Peyer's patch (tissue), 4 donors: ENCODE results near the gene PSMB11. TPM values are rescaled to one million over a fixed set of nuclear protein-coding genes. Genes with fewer than 3 reads are reported as not detected.
A peak's percentile ranks its signal among the peaks of the same experiment; 100 is the strongest.
"Not testable (repeated sequence)": the region's sequence is repeated elsewhere in the genome, so short reads cannot be mapped to it uniquely, and the experiment has no call there.

Source experiments
- DNase-seq, 3 donors: peaks; one replicate each; pipeline ENCODE4 v3.0.0-alpha.2; 2017 to 2019
- H3K27ac ChIP-seq, 4 donors: fragments of 200-600 bp; sonication (generic); one replicate each; pipeline ENCODE4 v1.5.1; 2016 to 2019
- H3K27me3 ChIP-seq, 2 donors: fragments of 200-600 bp; sonication (generic); one replicate each; pipeline ENCODE4 v1.5.1; 2019
- H3K36me3 ChIP-seq, 3 donors: fragments of 200-600 bp; sonication (generic); one replicate each; pipeline ENCODE4 v1.5.1; 2016 to 2019
- H3K4me1 ChIP-seq, 4 donors: fragments of 200-600 bp; sonication (generic); one replicate each; pipeline ENCODE4 v1.5.1; 2016 to 2019
- H3K4me3 ChIP-seq, 4 donors: fragments of 200-600 bp; sonication (generic); 1 replicate in 3 of 4; 2 replicates in 1 of 4; pipeline ENCODE4 v1.5.1; 2016 to 2019; ENCODE audit warnings: mild to moderate bottlenecking in 1 of 4
- H3K9me3 ChIP-seq, 4 donors: fragments of 200-600 bp; sonication (generic); one replicate each; pipeline ENCODE4 v1.5.1; 2016 to 2019; ENCODE audit warnings: mild to moderate bottlenecking in 1 of 4
- CTCF ChIP-seq, 6 experiments: fragments of 450-650 bp in 4 of 6; fragments of 200-600 bp in 2 of 6; sonication (generic) in 1 of 6; IDR thresholded peaks; one replicate each; pipeline ENCODE4 v1.5.1; 2017 to 2019; ENCODE audit warnings: antibody characterized with exemption in 6 of 6, mild to moderate bottlenecking in 3 of 6, moderate library complexity in 1 of 6
- POLR2A ChIP-seq, 2 donors: fragments of 450-650 bp; IDR thresholded peaks; one replicate each; pipeline ENCODE4 v1.5.1; 2017; ENCODE audit warnings: antibody characterized with exemption in 2 of 2, mild to moderate bottlenecking in 2 of 2, moderate library complexity in 2 of 2
- total RNA-seq, 4 donors: library from RNA; depleted of rRNA; stranded (reverse); fragments of >200 nt; gene quantifications; one replicate each; pipeline ENCODE4 v1.1.0, GENCODE V29; 2016

PSMB11 gene
- total RNA-seq, 4 donors from 2014 or later: not detected

GRCh38 chr14:23009939-23010726 lies 31.9 kb upstream of the PSMB11 start, which contains the start of gene C14orf93:
C14orf93 (minus strand) TSS chr14:23010143; CDS start chr14:22999023, 11,120 bp downstream.
- TF ChIP-seq CTCF (IDR thresholded peaks at IDR 0.05) (no peak), POLR2A (IDR thresholded peaks at IDR 0.05) (no peak)
- peak within 1 kb of the TSS; percentile 69 to 85 (median 78) for H3K27ac ChIP-seq
- no peaks in the 10 kb centered on the region for H3K27me3 ChIP-seq
- H3K36me3 ChIP-seq: no peaks in the 10 kb centered on the region
- peaks cover 0 to 22% (median 2%) of the 10 kb centered on the region in 4 donors for H3K4me1 ChIP-seq
- peak within 1 kb of the TSS; percentile 43 to 75 (median 60) for H3K4me3 ChIP-seq
- no peaks in the 10 kb centered on the region for H3K9me3 ChIP-seq
- peak; percentile 76 to 92 (median 88) for DNase-seq

DNA sequence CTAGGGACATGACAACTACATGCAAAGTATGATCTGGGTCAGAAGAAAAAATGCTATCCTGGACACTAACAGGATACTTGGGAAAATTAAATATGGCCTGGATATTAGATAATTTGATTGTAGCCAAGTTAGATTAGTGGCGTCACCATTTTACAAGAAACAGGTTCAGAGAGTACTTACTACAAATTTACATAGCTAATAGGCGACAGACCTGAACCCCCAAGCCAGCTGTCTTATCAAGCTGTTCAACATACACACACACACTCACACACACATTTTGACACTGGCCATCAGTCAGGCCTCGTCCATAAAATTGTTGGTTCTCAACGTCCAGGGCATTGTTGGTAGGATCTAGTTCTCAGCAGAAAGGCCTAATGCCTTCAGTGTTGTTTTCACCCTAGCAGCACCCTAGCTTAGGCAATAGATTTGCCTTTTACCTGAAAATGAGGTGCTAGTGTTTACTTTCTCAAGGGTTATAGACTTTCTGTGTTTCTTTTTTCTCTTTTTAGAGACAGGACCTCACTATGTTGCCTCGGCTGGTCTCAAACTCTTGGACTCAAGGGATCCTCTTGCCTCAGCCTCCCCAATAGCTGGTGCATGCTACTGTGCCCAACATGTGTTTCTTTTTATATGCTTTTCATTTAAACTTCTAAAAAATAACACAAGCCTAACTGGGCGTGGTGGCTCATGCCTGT lies 28.8 kb upstream of the PSMB11 start:
- TF ChIP-seq POLR2A (IDR thresholded peaks at IDR 0.05) (no peak), CTCF (IDR thresholded peaks at IDR 0.05) (no peak)
- no peaks in the 10 kb centered on the region for H3K9me3 ChIP-seq
- H3K27me3 ChIP-seq: no peaks in the 10 kb centered on the region
- H3K4me1 ChIP-seq: peaks cover 0 to 12% (median 2%) of the 10 kb centered on the region in 4 donors
- no peak overlapping the region for H3K4me3 ChIP-seq
- no peaks in the 10 kb centered on the region for H3K36me3 ChIP-seq
- H3K27ac ChIP-seq: no peak overlapping the region
- DNase-seq: no peak

- H3K4me1 ChIP-seq, DNase-seq, H3K27ac ChIP-seq, H3K36me3 ChIP-seq, H3K27me3 ChIP-seq, H3K4me3 ChIP-seq, H3K9me3 ChIP-seq: not testable (repeated sequence)
Observed at GRCh38 chr14:23013749-23014054, 28.3 kb upstream of the PSMB11 start.

DNA sequence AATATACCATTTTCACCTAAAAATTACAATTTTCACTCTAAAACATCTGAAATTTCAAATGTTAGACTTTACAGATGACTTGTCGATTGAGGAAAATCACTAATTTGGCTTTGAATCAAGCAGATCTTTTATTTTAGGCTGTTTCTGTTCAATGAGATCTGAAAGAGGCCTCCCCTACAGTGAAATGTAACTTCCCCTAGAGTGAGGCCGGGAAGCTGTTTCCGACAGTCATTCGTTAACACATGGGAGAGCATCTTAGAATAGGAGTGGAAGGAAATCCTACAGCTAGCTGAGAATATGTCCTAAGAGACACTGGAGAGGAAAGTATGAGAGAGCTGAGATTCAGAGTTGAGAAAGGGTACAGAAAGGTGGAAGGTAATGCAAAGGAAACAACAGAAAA lies 26.4 kb upstream of the PSMB11 start:
- no peaks in the 10 kb centered on the region for H3K27me3 ChIP-seq
- TF ChIP-seq CTCF (IDR thresholded peaks at IDR 0.05): no peak
- H3K4me3 ChIP-seq: no peak overlapping the region
- no peaks in the 10 kb centered on the region for H3K9me3 ChIP-seq
- DNase-seq: no peak
- no peak overlapping the region for H3K27ac ChIP-seq
- H3K4me1 ChIP-seq: no peaks in the 10 kb centered on the region
- H3K36me3 ChIP-seq: no peaks in the 10 kb centered on the region

DNA sequence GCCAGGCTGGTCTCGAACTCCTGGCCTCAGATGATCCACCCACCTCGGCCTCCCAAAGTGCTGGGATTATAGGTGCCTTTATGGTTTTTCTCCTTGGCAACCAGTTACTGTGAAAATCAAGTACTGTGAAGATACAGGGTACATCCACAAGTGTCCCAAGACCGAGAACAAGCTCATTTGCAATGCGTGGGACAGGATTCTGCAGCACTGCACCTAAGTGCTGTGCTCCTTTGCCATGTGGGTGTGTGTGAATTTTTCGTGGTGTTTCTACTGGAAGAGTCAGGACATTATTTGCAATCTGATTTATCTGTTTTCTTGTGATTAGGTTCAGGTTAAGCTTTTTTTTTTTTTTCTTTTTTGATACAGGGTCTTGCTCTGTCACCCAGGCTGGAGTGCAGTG lies 24.9 kb upstream of the PSMB11 start:
- no peak for DNase-seq
- no peak for TF ChIP-seq POLR2A (IDR thresholded peaks at IDR 0.05)
- TF ChIP-seq CTCF (IDR thresholded peaks at IDR 0.05): no peak
- H3K36me3 ChIP-seq: no peaks in the 10 kb centered on the region
- no peak overlapping the region for H3K4me3 ChIP-seq
- no peaks in the 10 kb centered on the region for H3K9me3 ChIP-seq
- H3K27me3 ChIP-seq: no peaks in the 10 kb centered on the region
- H3K4me1 ChIP-seq: no peaks in the 10 kb centered on the region
- H3K27ac ChIP-seq: no peak overlapping the region

DNA sequence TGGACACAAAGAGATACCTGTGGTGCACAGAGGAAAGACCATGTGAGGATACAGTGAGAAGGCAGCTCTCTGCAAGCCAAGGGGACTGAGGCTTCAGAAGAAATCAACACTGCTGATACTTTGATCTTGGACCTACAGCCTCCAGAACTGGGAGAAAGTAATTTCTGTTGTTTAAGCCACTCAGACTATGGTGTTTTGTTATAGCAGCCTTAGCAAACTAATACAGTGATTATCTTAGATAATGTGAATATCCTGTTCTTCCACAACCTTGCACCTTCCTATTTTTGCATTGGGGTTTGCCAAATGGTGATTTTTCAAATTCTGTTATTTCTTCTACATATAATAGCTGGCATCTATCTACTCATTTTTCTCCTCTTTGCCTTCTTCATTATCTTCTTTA lies 23.9 kb upstream of the PSMB11 start:
- no peaks in the 10 kb centered on the region for H3K36me3 ChIP-seq
- DNase-seq: no peak
- no peaks in the 10 kb centered on the region for H3K9me3 ChIP-seq
- TF ChIP-seq POLR2A (IDR thresholded peaks at IDR 0.05) (no peak), CTCF (IDR thresholded peaks at IDR 0.05) (no peak)
- no peak overlapping the region for H3K27ac ChIP-seq
- H3K4me3 ChIP-seq: no peak overlapping the region
- no peaks in the 10 kb centered on the region for H3K4me1 ChIP-seq
- H3K27me3 ChIP-seq: no peaks in the 10 kb centered on the region
